H1 (cell line): Measurements from ENCODE around the gene TTC38. TPM values are rescaled to one million over a fixed set of nuclear protein-coding genes. Genes with fewer than 3 reads are reported as not detected.

ENCODE experiments used
- CHD2 ChIP-seq: IDR thresholded peaks from 2 replicates; pipeline ENCODE4 v1.6.1; 2012; ENCODE audit warnings: low read length, improper control_type of control experiment
- RBBP5 ChIP-seq: IDR thresholded peaks from 2 replicates; pipeline ENCODE4 v1.7.1; 2012; ENCODE audit warnings: low read depth, mild to moderate bottlenecking, inconsistent platforms, low read length, moderate library complexity, borderline replicate concordance
- SP2 ChIP-seq: IDR thresholded peaks from 2 replicates; pipeline ENCODE4 v1.6.1; 2012; ENCODE audit warnings: mild to moderate bottlenecking, low read length, inconsistent platforms
- SP4 ChIP-seq: IDR thresholded peaks from 2 replicates; pipeline ENCODE4 v1.6.1; 2012; ENCODE audit warnings: low read length, inconsistent platforms
- polyA plus RNA-seq, 7 experiments: library from polyadenylated mRNA; depleted of rRNA in 3 of 7; stranded (reverse) in 5 of 7; unstranded in 2 of 7; fragments of >200 nt in 5 of 7; fragments of 200-250 nt in 2 of 7; gene quantifications; 1 replicate in 5 of 7; 2 replicates in 1 of 7; 4 replicates in 1 of 7; pipeline versions ENCODE4 v1.2.1 to v1.2.3, GENCODE V29; 2011 to 2013; ENCODE audit warnings: missing spikeins in 2 of 7, mixed read lengths in 2 of 7
- total RNA-seq: library from RNA; stranded (reverse); fragmentation: NEBNext Ultra II Directional; extraction: Animal tissue kit (Norgen Biotek cat#: 25700); gene quantifications from 2 replicates; pipeline ENCODE4 v1.2.1, GENCODE V29; 2021

Gene TTC38
- total and polyA plus RNA-seq, 2 of the 8 experiments (the other 6 are each of a cell fraction or from before 2014, with no cell fraction given), result 25.3 to 34.8 TPM

DNA sequence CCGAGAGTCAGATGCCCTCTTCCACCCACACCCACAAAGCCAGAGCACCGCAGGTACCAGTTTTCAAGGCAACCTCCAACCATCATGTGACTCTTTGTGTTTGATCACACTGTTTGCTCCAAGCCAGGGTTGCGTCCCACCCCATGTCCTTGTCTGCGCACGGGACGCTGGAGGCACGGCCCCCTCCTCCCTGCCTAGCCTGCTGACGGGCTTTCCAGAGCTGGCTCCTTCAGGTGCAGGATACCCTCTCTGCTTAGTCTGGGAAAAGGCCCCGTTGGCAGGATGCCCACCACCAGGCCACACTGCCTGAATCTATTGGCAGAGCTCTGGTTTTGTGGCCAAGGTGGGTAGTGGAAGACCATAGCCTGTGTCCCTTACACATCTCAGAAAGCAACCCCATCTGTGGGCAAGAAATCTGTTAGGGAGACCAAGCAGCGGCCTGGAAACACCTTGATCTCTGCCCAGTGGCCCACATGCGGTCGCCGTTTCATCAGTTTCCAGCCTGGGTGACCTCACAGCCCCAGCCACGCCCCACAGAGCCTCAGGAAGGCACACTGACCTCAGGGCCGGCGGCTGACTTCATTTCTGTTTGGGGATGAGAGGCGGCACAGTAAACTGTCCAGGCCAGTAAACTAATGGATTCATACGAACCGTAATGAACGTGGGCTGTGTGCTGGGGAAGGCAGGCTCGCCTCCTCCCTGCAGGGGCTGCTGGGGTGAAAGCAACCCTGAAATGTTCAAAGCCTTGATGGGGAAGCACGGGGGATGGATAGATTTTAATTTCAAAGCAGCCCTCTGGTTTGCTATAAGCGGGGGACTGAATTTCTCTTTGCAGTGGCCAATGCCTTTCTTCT, 43.5 kb upstream of the TTC38 start (continued):
- no peak for TF ChIP-seq SP4
- TF ChIP-seq SP2, result no peak
- no peak for TF ChIP-seq RBBP5
- TF ChIP-seq CHD2, result no peak
